Ureter (tissue), 1 donor: ENCODE measurements around the gene HSF4. TPM values are rescaled to one million over a fixed set of nuclear protein-coding genes. Genes with fewer than 3 reads are reported as not detected.
"Not testable (repeated sequence)": the region's sequence is repeated elsewhere in the genome, so short reads cannot be mapped to it uniquely, and the experiment has no call there.

Experiments
- DNase-seq: peaks from one replicate; pipeline ENCODE4 v3.0.0-alpha.2; 2020; ENCODE audit warnings: low spot score
- total RNA-seq: library from RNA; stranded (reverse); gene quantifications from one replicate; pipeline ENCODE4 v1.2.4, GENCODE V29; 2023
- donor health status: DM: yes; HTN: yes; CAD: no.

Gene HSF4
- total RNA-seq: 52.0 TPM

- no peak for DNase-seq
Observed at GRCh38 chr16:67164599-67165061, at the start of gene HSF4. TSS of gene HSF4 (plus strand) at chr16:67164745. CDS start at chr16:67164812, 67 bp downstream.

- DNase-seq: no peak
Observed at GRCh38 chr16:67114793-67115192, 49.8 kb upstream of the HSF4 start.

GRCh38 chr16:67115639-67116038 lies 48.9 kb upstream of the HSF4 start:
- DNase-seq: no peak

GRCh38 chr16:67116388-67117311 lies 47.9 kb upstream of the HSF4 start:
- DNase-seq: no peak

- DNase-seq: no peak
Observed at GRCh38 chr16:67117716-67118115, 46.8 kb upstream of the HSF4 start.

- no peak for DNase-seq
Observed at GRCh38 chr16:67120025-67120424, 44.5 kb upstream of the HSF4 start.

- not testable (repeated sequence) for DNase-seq
Observed at GRCh38 chr16:67122799-67123198, 41.7 kb upstream of the HSF4 start.

GRCh38 chr16:67128417-67128816 lies 36.1 kb upstream of the HSF4 start:
- no peak for DNase-seq

- DNase-seq: no peak
Observed at GRCh38 chr16:67128887-67129286, 35.7 kb upstream of the HSF4 start.

- DNase-seq: no peak
Observed at GRCh38 chr16:67129422-67129821, 35.1 kb upstream of the HSF4 start.

GRCh38 chr16:67137605-67138004 lies 26.9 kb upstream of the HSF4 start:
- DNase-seq: no peak

- no peak for DNase-seq
Observed at GRCh38 chr16:67141391-67141790, 23.2 kb upstream of the HSF4 start.

GRCh38 chr16:67142342-67142741 lies 22.2 kb upstream of the HSF4 start:
- DNase-seq: no peak

- no peak for DNase-seq
Observed at GRCh38 chr16:67144943-67145342, 19.6 kb upstream of the HSF4 start.

GRCh38 chr16:67145746-67146145 lies 18.8 kb upstream of the HSF4 start:
- DNase-seq: no peak

GRCh38 chr16:67146523-67147357 lies 17.8 kb upstream of the HSF4 start:
- DNase-seq: no peak

- DNase-seq: no peak
Observed at GRCh38 chr16:67147437-67148140, 17.0 kb upstream of the HSF4 start.

- DNase-seq: no peak
Observed at GRCh38 chr16:67148221-67148620, 16.3 kb upstream of the HSF4 start.

- DNase-seq: no peak
Observed at GRCh38 chr16:67148656-67149275, 15.8 kb upstream of the HSF4 start.

- DNase-seq: no peak
Observed at GRCh38 chr16:67149276-67150046, 15.1 kb upstream of the HSF4 start.
